ENCODE data around the gene MALRD1.
A peak's percentile ranks its signal among the peaks of the same experiment; 100 is the strongest.

MALRD1 gene

GRCh38 chr10:19385846-19386450 lies 337.3 kb downstream of the MALRD1 start:
- DNase-seq: no peak

GRCh38 chr10:19408924-19409323 lies 360.3 kb downstream of the MALRD1 start:
- DNase-seq: no peak

DNA sequence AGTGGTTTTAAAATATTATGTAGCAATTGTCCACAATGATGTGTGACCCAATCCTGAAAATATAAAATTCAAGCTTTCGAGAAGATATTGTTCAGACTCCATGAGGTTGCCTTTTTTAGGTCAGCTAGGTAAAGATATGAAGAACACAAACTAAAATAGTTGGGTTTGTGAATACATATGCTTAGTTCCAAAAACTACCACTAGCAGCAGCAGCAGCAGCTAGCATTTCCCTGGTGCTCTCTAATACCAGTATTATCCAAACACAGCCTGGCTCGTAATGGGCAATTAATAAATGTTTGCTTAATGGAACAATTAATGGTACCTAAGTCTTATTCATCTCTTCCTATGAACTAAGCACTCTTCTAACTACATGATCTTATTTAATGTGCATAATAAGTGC lies 362.5 kb downstream of the MALRD1 start:
- DNase-seq: no peak

GRCh38 chr10:19412531-19412930 lies 363.9 kb downstream of the MALRD1 start:
- DNase-seq: no peak

DNA sequence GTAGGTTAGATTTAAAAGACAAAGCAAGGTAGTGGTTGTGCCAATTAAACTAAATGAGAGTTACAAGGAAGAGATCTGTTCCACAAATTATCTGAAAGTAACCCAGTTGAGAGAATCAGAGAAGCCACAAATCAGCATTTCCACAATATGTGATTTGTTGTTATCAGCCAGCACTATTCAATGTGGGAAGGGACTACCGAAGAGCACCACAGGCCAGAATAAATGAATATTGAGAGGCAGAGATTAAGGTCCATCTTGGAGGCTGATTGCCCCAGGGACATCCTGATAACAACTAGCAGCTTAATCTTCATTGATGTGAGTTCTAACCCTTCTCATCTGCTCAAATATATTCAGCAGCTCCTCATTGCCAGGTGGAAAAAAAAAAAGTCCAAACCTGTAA lies 367.6 kb downstream of the MALRD1 start:
- DNase-seq: no peak

DNA sequence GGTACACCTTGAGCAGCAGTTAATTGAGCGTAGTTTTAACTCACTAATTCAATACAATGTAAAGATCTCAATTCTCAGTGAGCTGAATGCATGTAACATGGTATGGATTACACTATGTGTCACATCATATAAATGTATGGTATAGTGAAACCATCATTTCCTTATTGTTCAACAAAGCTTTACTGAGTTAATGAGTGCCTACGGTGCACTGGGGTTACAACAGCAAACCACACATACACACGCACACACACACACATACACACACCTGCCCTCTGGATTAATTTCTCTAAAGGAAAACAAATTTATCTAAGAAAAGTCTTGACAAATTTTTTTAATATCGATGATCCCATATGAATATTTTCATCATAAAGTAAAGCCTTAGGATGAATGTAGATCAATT lies 369.1 kb downstream of the MALRD1 start:
- no peak for DNase-seq

- DNase-seq: no peak
Measured at GRCh38 chr10:19421674-19422073, 373.1 kb downstream of the MALRD1 start.

DNA sequence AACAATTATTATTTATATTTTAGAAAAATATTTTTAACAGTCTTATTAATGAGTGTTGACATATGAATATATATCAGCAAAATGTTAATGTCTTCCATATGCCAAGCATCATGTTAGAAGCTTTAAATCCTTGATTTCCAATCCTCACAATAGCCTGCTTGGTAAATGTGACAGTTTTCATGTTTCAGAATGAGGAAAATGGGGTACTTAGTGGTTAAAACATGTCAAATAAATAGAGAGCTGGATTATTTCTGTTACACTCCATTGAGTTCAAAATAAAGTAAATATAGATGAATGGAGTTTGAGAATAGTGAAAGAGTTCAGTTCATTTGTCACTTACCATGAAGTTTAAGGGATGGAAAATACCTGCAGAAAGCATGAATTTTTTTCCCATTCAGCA lies 377.4 kb downstream of the MALRD1 start:
- no peak for DNase-seq

DNA sequence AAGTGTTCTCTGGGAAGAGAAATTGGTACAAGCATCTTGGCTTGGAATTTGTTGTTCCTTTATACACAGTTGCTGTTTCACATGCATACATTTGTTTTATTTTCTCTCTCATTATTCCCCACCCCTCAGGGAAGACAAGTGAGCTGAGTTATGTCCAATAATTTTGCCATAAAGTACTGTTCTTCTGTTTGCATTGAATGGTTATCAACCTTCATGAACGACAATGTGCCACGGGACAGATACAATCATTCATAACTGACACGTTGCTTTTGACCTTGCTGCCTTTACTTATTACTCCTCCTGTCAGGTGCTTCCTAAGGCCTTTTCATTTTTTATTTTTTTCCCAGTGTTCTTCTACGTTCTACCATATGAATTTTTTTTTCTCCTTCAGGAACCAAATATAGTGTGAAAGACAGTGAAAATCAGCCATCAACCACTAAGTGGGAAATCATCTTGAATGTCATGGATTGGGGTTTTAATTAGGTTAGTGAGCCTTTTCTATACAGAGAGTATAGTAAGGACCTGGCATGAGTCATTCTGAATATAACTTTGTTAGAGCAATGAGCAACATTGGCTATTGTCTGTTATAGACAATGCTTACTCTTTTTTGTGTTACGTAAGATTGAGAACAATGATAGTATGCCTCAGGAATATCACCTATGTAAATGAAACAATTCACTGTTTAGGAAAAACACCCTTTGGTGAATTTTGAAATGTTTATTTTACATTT lies 383.2 kb downstream of the MALRD1 start:
- no peak for DNase-seq

- DNase-seq: no peak
Measured at GRCh38 chr10:19449860-19450259, 401.3 kb downstream of the MALRD1 start.

- no peak for DNase-seq
Measured at GRCh38 chr10:19451356-19451755, 402.8 kb downstream of the MALRD1 start.

- no peak for DNase-seq
Measured at GRCh38 chr10:19451937-19452336, 403.3 kb downstream of the MALRD1 start.

- DNase-seq: no peak
Measured at GRCh38 chr10:19453967-19454366, 405.4 kb downstream of the MALRD1 start.

DNA sequence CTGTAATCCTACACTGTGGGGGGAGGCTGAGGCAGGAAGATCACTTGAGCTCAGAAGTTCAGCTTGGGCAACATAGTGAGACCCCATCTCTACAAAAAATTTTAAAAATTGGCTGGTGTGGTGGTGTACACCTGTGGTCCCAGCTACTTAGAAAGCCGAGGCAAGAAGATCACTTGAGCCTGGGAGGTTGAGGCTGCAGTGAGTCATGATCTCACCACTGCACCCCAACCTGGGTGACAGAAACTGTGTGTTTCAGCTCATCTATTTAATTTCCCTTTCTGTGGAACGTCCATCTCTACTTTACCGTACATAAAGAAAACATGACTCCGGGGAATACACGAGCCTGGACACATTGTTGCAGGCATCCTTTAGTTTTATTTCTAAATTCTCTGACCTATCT lies 413.0 kb downstream of the MALRD1 start:
- no peak for DNase-seq

- DNase-seq: no peak
Measured at GRCh38 chr10:19466709-19467108, 418.1 kb downstream of the MALRD1 start.

GRCh38 chr10:19468413-19468812 lies 419.8 kb downstream of the MALRD1 start:
- DNase-seq: no peak

DNA sequence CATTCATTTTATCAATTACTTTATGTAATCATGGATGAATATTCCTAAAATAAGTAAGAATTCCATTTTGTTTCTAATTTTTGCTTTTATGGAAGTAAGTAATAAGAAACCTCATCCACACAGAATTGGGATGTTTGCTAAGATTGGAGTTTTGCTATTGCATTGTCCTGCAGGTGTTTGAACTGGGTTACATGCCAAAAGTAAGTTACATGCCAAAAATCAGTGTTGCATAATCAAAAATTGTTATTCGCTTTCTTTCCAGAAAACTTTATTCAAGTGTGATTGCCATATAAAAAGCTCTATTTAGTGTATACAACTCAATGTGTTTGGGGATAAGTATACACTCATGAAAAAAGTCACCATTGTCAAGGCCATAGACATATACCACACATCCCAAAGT lies 420.9 kb downstream of the MALRD1 start:
- DNase-seq: no peak

GRCh38 chr10:19479854-19480253 lies 431.3 kb downstream of the MALRD1 start:
- DNase-seq: no peak

DNA sequence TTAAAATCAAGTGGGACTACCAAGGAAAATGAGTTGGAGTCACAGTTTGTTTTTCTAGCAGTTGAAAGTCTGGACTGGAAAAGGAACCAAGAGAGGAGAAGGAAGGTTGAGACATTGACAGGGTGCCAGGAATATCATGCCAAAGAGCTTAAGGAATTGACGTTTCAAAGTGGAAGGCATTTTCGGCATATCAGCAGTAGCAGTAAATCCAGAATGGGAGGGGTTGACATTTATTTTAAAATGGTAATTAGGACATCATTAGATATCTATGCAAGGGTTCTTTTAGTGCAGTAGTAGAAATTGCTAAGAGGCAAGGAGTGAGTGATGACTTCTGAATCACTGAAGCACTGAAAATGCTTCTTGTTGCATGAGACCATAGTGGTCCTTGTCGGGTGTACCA lies 431.8 kb downstream of the MALRD1 start:
- no peak for DNase-seq

GRCh38 chr10:19483421-19483820 lies 434.8 kb downstream of the MALRD1 start:
- DNase-seq: no peak

DNA sequence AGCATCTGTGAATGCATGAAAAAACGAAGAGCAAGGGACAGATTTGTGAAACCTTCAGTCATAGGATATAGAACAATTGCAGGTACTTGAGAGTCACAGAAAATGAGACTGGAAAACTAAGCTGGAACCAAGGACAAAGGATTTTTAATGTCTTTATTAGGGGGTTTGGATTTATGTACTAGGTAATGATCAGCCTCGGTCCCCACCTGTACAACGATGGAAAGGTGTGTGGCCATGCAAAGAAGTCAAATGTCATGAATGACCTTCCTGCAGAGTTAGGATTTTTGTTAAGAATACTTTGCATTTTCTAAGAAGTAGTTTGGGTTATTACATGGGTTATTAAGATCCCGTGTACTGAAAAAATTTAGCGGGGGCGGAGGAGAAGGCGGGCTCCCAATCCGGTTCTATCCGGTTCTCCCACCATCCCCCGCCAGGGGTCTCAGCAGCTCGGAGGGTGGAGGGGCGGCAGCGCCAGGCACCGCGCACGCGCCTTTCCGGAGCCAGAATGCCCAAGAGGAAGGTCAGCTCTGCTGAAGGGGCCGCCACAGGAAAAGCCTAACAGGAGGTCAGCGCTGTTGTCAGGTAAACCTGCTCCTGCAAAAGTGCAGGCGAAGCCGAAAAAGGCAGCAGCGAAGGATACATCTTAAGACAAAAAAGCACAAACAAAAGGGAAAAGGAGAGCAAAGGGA lies 440.1 kb downstream of the MALRD1 start:
- DNase-seq: peak in 1 of 2 donors; percentile 15

- DNase-seq: no peak
Measured at GRCh38 chr10:19491166-19491565, 442.6 kb downstream of the MALRD1 start.

DNA sequence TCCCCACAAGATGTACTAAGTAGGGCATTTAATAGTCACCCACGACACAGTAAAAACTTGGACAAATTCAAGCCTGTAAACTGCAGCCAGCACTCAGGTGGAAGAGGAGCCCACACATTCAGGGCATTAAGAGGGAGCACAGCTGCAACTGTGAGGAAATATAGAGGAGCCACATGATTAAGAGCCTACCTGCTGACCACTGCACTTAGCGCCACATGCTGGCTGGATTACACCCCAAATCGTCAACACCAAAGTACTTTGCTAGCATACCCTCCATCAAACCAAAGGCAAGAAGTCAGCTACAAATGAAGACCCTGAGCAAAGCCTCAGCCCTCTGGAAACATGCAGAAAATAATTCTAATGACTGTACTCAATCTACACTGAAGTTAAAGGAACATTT lies 445.3 kb downstream of the MALRD1 start:
- DNase-seq: no peak

- no peak for DNase-seq
Measured at GRCh38 chr10:19497026-19497425, 448.4 kb downstream of the MALRD1 start.
